ENCODE data around the gene PEF1. TPM values are rescaled to one million over a fixed set of nuclear protein-coding genes. Genes with fewer than 3 reads are reported as not detected.

Gene PEF1
- total RNA-seq, 1 experiment from 2014 or later = 56.3 TPM

DNA sequence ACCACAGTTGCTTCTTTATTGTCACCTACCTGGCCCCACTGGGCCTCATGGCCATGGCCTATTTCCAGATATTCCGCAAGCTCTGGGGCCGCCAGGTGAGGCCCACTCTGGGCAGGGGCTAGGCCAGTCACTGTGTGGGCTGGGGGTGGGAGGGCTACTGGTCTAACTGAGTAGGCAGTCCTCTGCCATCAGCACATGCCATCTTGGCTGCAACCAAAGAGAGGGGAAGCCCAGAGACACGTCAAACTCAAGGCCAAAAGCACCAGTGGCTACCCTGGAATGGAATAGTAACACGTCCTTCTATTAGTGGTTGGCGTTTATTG lies 23.2 kb downstream of the PEF1 start:
- DNase-seq (ENCODE audit: low spot score) = no peak
- H3K9me3 ChIP-seq (ENCODE audit: low read depth, low read length, poor library complexity, severe bottlenecking) = no peaks in the 10 kb centered on the region
- peaks cover 9% of the 10 kb centered on the region for H3K27me3 ChIP-seq (replicated peaks; ENCODE audit: insufficient read depth, low read depth, low read length, poor library complexity)
- no peak overlapping the region for H3K27ac ChIP-seq (ENCODE audit: low read depth, low read length, poor library complexity, severe bottlenecking)
- ChIA-PET POLR2A (ENCODE audit: low non-redundant PET) (no interaction called here), CTCF (no interaction called here)
- BruUV-seq (replicated peaks) = no TSS peak
- no peak overlapping the region for H3K4me3 ChIP-seq (ENCODE audit: low read depth, low read length, poor library complexity, severe bottlenecking)
- intact Hi-C loops (cut with micrococcal nuclease; ENCODE audit: unreplicated experiment) = no loop called here
- TF ChIP-seq, protein P1, sequence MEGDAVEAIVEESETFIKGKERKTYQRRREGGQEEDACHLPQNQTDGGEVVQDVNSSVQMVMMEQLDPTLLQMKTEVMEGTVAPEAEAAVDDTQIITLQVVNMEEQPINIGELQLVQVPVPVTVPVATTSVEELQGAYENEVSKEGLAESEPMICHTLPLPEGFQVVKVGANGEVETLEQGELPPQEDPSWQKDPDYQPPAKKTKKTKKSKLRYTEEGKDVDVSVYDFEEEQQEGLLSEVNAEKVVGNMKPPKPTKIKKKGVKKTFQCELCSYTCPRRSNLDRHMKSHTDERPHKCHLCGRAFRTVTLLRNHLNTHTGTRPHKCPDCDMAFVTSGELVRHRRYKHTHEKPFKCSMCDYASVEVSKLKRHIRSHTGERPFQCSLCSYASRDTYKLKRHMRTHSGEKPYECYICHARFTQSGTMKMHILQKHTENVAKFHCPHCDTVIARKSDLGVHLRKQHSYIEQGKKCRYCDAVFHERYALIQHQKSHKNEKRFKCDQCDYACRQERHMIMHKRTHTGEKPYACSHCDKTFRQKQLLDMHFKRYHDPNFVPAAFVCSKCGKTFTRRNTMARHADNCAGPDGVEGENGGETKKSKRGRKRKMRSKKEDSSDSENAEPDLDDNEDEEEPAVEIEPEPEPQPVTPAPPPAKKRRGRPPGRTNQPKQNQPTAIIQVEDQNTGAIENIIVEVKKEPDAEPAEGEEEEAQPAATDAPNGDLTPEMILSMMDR (conservative IDR thresholded peaks at IDR 0.05; ENCODE audit: low read depth, low read length) = no peak
- TF ChIP-seq EZH2 (IDR thresholded peaks at IDR 0.05; ENCODE audit: borderline replicate concordance, low read depth, low read length, poor library complexity, severe bottlenecking) = no peak
- no peaks in the 10 kb centered on the region for H3K4me1 ChIP-seq (ENCODE audit: insufficient read depth, low read length, poor library complexity, severe bottlenecking)
- H3K36me3 ChIP-seq (ENCODE audit: insufficient read depth, low read length, poor library complexity, severe bottlenecking) = no peaks in the 10 kb centered on the region

- H3K27ac ChIP-seq (ENCODE audit: low read depth, low read length, poor library complexity, severe bottlenecking) = no peak overlapping the region
- TF ChIP-seq, protein P1 (conservative IDR thresholded peaks at IDR 0.05; ENCODE audit: low read depth, low read length) = no peak
- no peak for TF ChIP-seq EZH2 (IDR thresholded peaks at IDR 0.05; ENCODE audit: borderline replicate concordance, low read depth, low read length, poor library complexity, severe bottlenecking)
- H3K4me1 ChIP-seq (ENCODE audit: insufficient read depth, low read length, poor library complexity, severe bottlenecking) = no peaks in the 10 kb centered on the region
- H3K4me3 ChIP-seq (ENCODE audit: low read depth, low read length, poor library complexity, severe bottlenecking) = no peak overlapping the region
- H3K36me3 ChIP-seq (ENCODE audit: insufficient read depth, low read length, poor library complexity, severe bottlenecking) = no peaks in the 10 kb centered on the region
- DNase-seq (ENCODE audit: low spot score) = no peak
- intact Hi-C loops (cut with micrococcal nuclease; ENCODE audit: unreplicated experiment) = no loop called here
- ChIA-PET CTCF (no interaction called here), POLR2A (ENCODE audit: low non-redundant PET) (no interaction called here)
- BruUV-seq (replicated peaks) = no TSS peak
- H3K9me3 ChIP-seq (ENCODE audit: low read depth, low read length, poor library complexity, severe bottlenecking) = no peaks in the 10 kb centered on the region
- peaks cover 9% of the 10 kb centered on the region for H3K27me3 ChIP-seq (replicated peaks; ENCODE audit: insufficient read depth, low read depth, low read length, poor library complexity)
These were observed 23.8 kb downstream of the PEF1 start for GRCh38 chr1:31620631-31621497.

DNA sequence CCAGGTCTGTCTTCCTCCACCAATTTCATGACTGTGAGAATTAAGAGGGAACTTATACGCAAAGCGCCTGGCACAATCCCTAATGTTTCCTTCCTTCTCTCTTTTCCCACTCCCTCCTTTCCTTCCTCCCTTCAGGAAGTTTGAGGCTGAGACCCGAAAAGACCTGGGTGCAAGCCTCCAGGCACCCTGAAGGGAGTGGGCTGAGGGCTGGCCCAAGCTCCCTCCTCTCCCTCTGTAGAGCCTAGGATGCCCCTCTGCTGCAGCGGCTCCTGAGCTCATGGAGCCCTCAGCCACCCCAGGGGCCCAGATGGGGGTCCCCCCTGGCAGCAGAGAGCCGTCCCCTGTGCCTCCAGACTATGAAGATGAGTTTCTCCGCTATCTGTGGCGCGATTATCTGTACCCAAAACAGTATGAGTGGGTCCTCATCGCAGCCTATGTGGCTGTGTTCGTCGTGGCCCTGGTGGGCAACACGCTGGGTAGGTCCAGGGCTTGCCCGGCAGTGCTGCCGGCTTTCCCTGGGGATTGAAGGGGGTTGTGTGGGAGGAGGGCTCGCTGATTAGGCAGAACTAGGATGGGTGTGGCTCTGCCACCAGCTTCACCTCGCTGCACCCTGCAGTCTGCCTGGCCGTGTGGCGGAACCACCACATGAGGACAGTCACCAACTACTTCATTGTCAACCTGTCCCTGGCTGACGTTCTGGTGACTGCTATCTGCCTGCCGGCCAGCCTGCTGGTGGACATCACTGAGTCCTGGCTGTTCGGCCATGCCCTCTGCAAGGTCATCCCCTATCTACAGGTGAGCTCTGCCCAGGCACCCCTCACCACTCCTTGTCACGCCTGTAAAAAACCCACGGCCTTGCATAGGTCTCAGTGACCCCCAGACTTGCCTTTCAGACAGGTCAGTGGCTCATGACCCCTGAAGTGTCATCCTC lies 25.5 kb downstream of the PEF1 start:
- POLR2A ChIA-PET (ENCODE audit: low non-redundant PET) = no interaction called here
- CTCF ChIA-PET = interaction anchor here (0.6 to 1.2 kb wide), 2 partner anchors 10 to 827 kb away, joined by 3 to 6 read pairs; no protein-coding TSS in a partner anchor
- no peak for DNase-seq (ENCODE audit: low spot score)
- no peaks in the 10 kb centered on the region for H3K9me3 ChIP-seq (ENCODE audit: low read depth, low read length, poor library complexity, severe bottlenecking)
- H3K27ac ChIP-seq (ENCODE audit: low read depth, low read length, poor library complexity, severe bottlenecking) = no peak overlapping the region
- no peak overlapping the region for H3K4me3 ChIP-seq (ENCODE audit: low read depth, low read length, poor library complexity, severe bottlenecking)
- TF ChIP-seq, protein P1 (conservative IDR thresholded peaks at IDR 0.05; ENCODE audit: low read depth, low read length) = no peak
- no peak for TF ChIP-seq EZH2 (IDR thresholded peaks at IDR 0.05; ENCODE audit: borderline replicate concordance, low read depth, low read length, poor library complexity, severe bottlenecking)
- no peaks in the 10 kb centered on the region for H3K4me1 ChIP-seq (ENCODE audit: insufficient read depth, low read length, poor library complexity, severe bottlenecking)
- H3K27me3 ChIP-seq (replicated peaks; ENCODE audit: insufficient read depth, low read depth, low read length, poor library complexity) = peaks cover 9% of the 10 kb centered on the region
- intact Hi-C loops (cut with micrococcal nuclease; ENCODE audit: unreplicated experiment) = no loop called here
- H3K36me3 ChIP-seq (ENCODE audit: insufficient read depth, low read length, poor library complexity, severe bottlenecking) = no peaks in the 10 kb centered on the region
- BruUV-seq (replicated peaks) = no TSS peak

Measured in A673 (cell line).